H1 (cell line): ENCODE data around the gene SLC6A18. TPM values are rescaled to one million over a fixed set of nuclear protein-coding genes. Genes with fewer than 3 reads are reported as not detected.

Experiments used
- CTCF ChIA-PET: fragments of 300-600 bp; sonication (Branson Sonifier 250); formaldehyde crosslinking; loops from one replicate; lab custom pipeline; 2021; ENCODE audit not compliant: partially characterized antibody; lab: Charles Lee
- POLR2A ChIA-PET: fragments of 300-600 bp; sonication (Branson Sonifier 250); formaldehyde crosslinking; loops from one replicate; lab custom pipeline; 2021; ENCODE audit warnings: inconsistent platforms; ENCODE audit not compliant: partially characterized antibody; lab: Charles Lee
- DNase-seq, 2 experiments: peaks; one replicate each; pipeline versions ENCODE4 v3.0.0 to v3.0.0-alpha.2; 2010 to 2022; ENCODE audit warnings: low spot score in 2 of 2, low read depth in 1 of 2, mixed read lengths in 1 of 2
- FAIRE-seq: peaks from 2 replicates; lab custom pipeline; 2011; peaks lifted over from hg19 to GRCh38; lab: Jason Lieb, UNC
- H2AFZ ChIP-seq: 2 replicates; pipeline ENCODE4 v1.8.1; 2012; ENCODE audit warnings: low read length, inconsistent platforms
- H2AK5ac ChIP-seq: 2 replicates; pipeline ENCODE4 v1.6.1; 2013; ENCODE audit warnings: low read depth, low read length
- H2BK120ac ChIP-seq: replicated peaks from 2 replicates; pipeline ENCODE3; 2013; ENCODE audit warnings: low read depth, low read length, inconsistent platforms
- H2BK12ac ChIP-seq: 2 replicates; pipeline ENCODE4 v1.6.1; 2013; ENCODE audit warnings: low read depth, low read length
- H2BK15ac ChIP-seq: 2 replicates; pipeline ENCODE4 v1.6.1; 2013; ENCODE audit warnings: low read length
- H2BK20ac ChIP-seq: 2 replicates; pipeline ENCODE4 v1.6.1; 2013; ENCODE audit warnings: low read length
- H2BK5ac ChIP-seq: 2 replicates; pipeline ENCODE4 v1.6.1; 2013; ENCODE audit warnings: low read depth, low read length
- H3K14ac ChIP-seq: 2 replicates; pipeline ENCODE4 v1.6.1; 2013; ENCODE audit warnings: inconsistent platforms; ENCODE audit not compliant: insufficient read length
- H3K18ac ChIP-seq: 2 replicates; pipeline ENCODE4 v1.6.1; 2013; ENCODE audit warnings: low read length; ENCODE audit errors: extremely low read depth
- H3K23ac ChIP-seq: 2 replicates; pipeline ENCODE4 v1.6.1; 2013; ENCODE audit warnings: inconsistent platforms; ENCODE audit not compliant: insufficient read length
- H3K23me2 ChIP-seq: 2 replicates; pipeline ENCODE4 v1.6.1; 2013; ENCODE audit warnings: low read depth, low read length
- H3K27ac ChIP-seq: 2 replicates; pipeline ENCODE4 v1.6.1; 2011; ENCODE audit warnings: low read depth, low read length, inconsistent platforms
- H3K27me3 ChIP-seq, 4 experiments: replicated peaks in 1 of 4; 1 replicate in 1 of 4; 2 replicates in 3 of 4; pipeline versions ENCODE4 v1.6.1 to v1.8.1; 2011 to 2013; ENCODE audit warnings: low read length in 3 of 4, mild to moderate bottlenecking in 3 of 4, inconsistent platforms in 2 of 4, mixed read lengths in 2 of 4, moderate library complexity in 1 of 4; ENCODE audit not compliant: control insufficient read depth in 3 of 4, insufficient read depth in 3 of 4; ENCODE audit errors: extremely low read depth in 1 of 4
- H3K36me3 ChIP-seq, 4 experiments: 2 replicates each; pipeline versions ENCODE4 v1.6.1 to v1.8.1; 2011 to 2013; ENCODE audit warnings: mild to moderate bottlenecking in 4 of 4, low read length in 3 of 4, moderate library complexity in 2 of 4, control low read depth in 1 of 4, inconsistent platforms in 1 of 4; ENCODE audit not compliant: insufficient read depth in 4 of 4, control insufficient read depth in 2 of 4
- H3K4ac ChIP-seq: replicated peaks from 2 replicates; pipeline ENCODE3; 2013; ENCODE audit warnings: low read length, low read depth, mixed read lengths, inconsistent platforms; ENCODE audit not compliant: insufficient read length
- H3K4me1 ChIP-seq, 4 experiments: replicated peaks in 1 of 4; 1 replicate in 1 of 4; 2 replicates in 3 of 4; pipeline versions ENCODE4 v1.6.1 to v1.8.1; 2011 to 2013; ENCODE audit warnings: low read length in 3 of 4, inconsistent platforms in 2 of 4, mixed read lengths in 1 of 4; ENCODE audit not compliant: insufficient read depth in 4 of 4, control insufficient read depth in 3 of 4
- H3K4me2 ChIP-seq, 2 experiments: 2 replicates each; pipeline versions ENCODE4 v1.6.1 to v1.8.1; 2011 to 2013; ENCODE audit warnings: low read depth in 2 of 2, low read length in 2 of 2, control low read depth in 1 of 2, inconsistent platforms in 1 of 2, mild to moderate bottlenecking in 1 of 2; ENCODE audit not compliant: insufficient read depth in 1 of 2
- H3K4me3 ChIP-seq, 4 experiments: fragments of 200-600, 300-600 bp in 1 of 4; sonication (generic), shearing (Covaris generic), sonication (Bioruptor Twin) in 1 of 4; 2 replicates each; pipeline versions ENCODE4 v1.5.1 to v1.8.1; 2011 to 2016; ENCODE audit warnings: low read length in 4 of 4, low read depth in 3 of 4, control low read depth in 2 of 4, inconsistent platforms in 2 of 4, mild to moderate bottlenecking in 2 of 4, mixed read lengths in 1 of 4, moderate library complexity in 1 of 4; ENCODE audit not compliant: insufficient read depth in 2 of 4; ENCODE audit errors: extremely low read depth in 1 of 4
- H3K56ac ChIP-seq: replicated peaks from 2 replicates; pipeline ENCODE3; 2013; ENCODE audit warnings: low read depth, mild to moderate bottlenecking, mixed read lengths, low read length, inconsistent platforms; ENCODE audit not compliant: insufficient read length
- H3K79me1 ChIP-seq: 2 replicates; pipeline ENCODE4 v1.6.1; 2013; ENCODE audit warnings: low read depth, low read length, control low read depth
- H3K79me2 ChIP-seq, 2 experiments: 2 replicates each; pipeline versions ENCODE4 v1.6.1 to v1.8.1; 2012 to 2013; ENCODE audit warnings: low read length in 2 of 2, mild to moderate bottlenecking in 2 of 2, inconsistent platforms in 1 of 2; ENCODE audit not compliant: insufficient read depth in 2 of 2, control insufficient read depth in 1 of 2
- H3K9ac ChIP-seq, 4 experiments: replicated peaks in 1 of 4; 1 replicate in 1 of 4; 2 replicates in 3 of 4; pipeline versions ENCODE4 v1.6.1 to v1.8.1; 2011 to 2013; ENCODE audit warnings: low read depth in 3 of 4, low read length in 3 of 4, control low read depth in 2 of 4, mild to moderate bottlenecking in 2 of 4, moderate library complexity in 2 of 4, inconsistent platforms in 1 of 4; ENCODE audit errors: extremely low read depth in 1 of 4
- H3K9me3 ChIP-seq, 2 experiments: 2 replicates each; pipeline versions ENCODE4 v1.6.1 to v1.8.1; 2012 to 2013; ENCODE audit warnings: mild to moderate bottlenecking in 2 of 2, moderate library complexity in 2 of 2, control low read depth in 1 of 2, inconsistent platforms in 1 of 2, low read depth in 1 of 2, low read length in 1 of 2, mixed read lengths in 1 of 2; ENCODE audit not compliant: insufficient read depth in 2 of 2
- H4K20me1 ChIP-seq, 2 experiments: replicated peaks in 1 of 2; 2 replicates each; pipeline versions ENCODE3 to v1.8.1; 2011 to 2013; ENCODE audit warnings: inconsistent platforms in 2 of 2, low read length in 2 of 2, mild to moderate bottlenecking in 1 of 2; ENCODE audit not compliant: insufficient read depth in 2 of 2, control insufficient read depth in 1 of 2
- H4K5ac ChIP-seq: 2 replicates; pipeline ENCODE4 v1.6.1; 2013; ENCODE audit warnings: low read length, low read depth, mixed read lengths, inconsistent platforms; ENCODE audit not compliant: insufficient read length
- H4K8ac ChIP-seq: 2 replicates; pipeline ENCODE4 v1.8.0; 2013; ENCODE audit warnings: mild to moderate bottlenecking, moderate library complexity, low read length, inconsistent platforms; ENCODE audit not compliant: insufficient read depth; ENCODE audit errors: extremely low read depth
- H4K91ac ChIP-seq: replicated peaks from 2 replicates; pipeline ENCODE3; 2013; ENCODE audit warnings: low read length, mixed read lengths, inconsistent platforms; ENCODE audit not compliant: insufficient read length
- BCL11A ChIP-seq, 2 experiments: IDR thresholded peaks; one replicate each; pipeline ENCODE4 v1.6.1; 2011; ENCODE audit warnings: low read depth in 2 of 2, low read length in 2 of 2, mild to moderate bottlenecking in 2 of 2
- BRCA1 ChIP-seq: IDR thresholded peaks from 2 replicates; pipeline ENCODE4 v1.6.1; 2012; ENCODE audit warnings: low read depth, low read length, improper control_type of control experiment
- CBX8 ChIP-seq: fragments of 300-800, 300-1000 bp; sonication (generic); IDR thresholded peaks from 2 replicates; pipeline ENCODE4 v1.7.1; 2016; ENCODE audit warnings: low read depth, low read length, borderline replicate concordance
- CHD1 ChIP-seq: IDR thresholded peaks from 2 replicates; pipeline ENCODE4 v1.6.1; 2012; ENCODE audit warnings: low read depth, low read length, improper control_type of control experiment
- CREB1 ChIP-seq: IDR thresholded peaks from 2 replicates; pipeline ENCODE4 v1.6.1; 2012; ENCODE audit warnings: inconsistent platforms
- JUN ChIP-seq: IDR thresholded peaks from 2 replicates; pipeline ENCODE4 v1.6.1; 2011; ENCODE audit warnings: low read depth, mild to moderate bottlenecking, improper control_type of control experiment, low read length
- MAFK ChIP-seq: IDR thresholded peaks from 2 replicates; pipeline ENCODE4 v1.6.1; 2012; ENCODE audit warnings: low read depth, mild to moderate bottlenecking, improper control_type of control experiment, low read length
- POLR2A ChIP-seq, 2 experiments: IDR thresholded peaks; 1 replicate in 1 of 2; 2 replicates in 1 of 2; pipeline ENCODE4 v1.6.1; 2011; ENCODE audit warnings: low read depth in 2 of 2, low read length in 2 of 2, mild to moderate bottlenecking in 2 of 2; ENCODE audit errors: control extremely low read depth in 1 of 2
- POU5F1 ChIP-seq: IDR thresholded peaks from 2 replicates; pipeline ENCODE4 v1.6.1; 2011; ENCODE audit warnings: low read depth, mild to moderate bottlenecking, low read length, moderate library complexity
- SP2 ChIP-seq: IDR thresholded peaks from 2 replicates; pipeline ENCODE4 v1.6.1; 2012; ENCODE audit warnings: mild to moderate bottlenecking, low read length, inconsistent platforms
- SRF ChIP-seq: IDR thresholded peaks from 2 replicates; pipeline ENCODE4 v1.6.1; 2011; ENCODE audit warnings: mild to moderate bottlenecking, low read depth, low read length, moderate library complexity
- TAF1 ChIP-seq: IDR thresholded peaks from 2 replicates; pipeline ENCODE4 v1.6.1; 2011; ENCODE audit warnings: mild to moderate bottlenecking, low read depth, low read length
- WGBS, 2 experiments: shearing (Covaris generic) in 1 of 2; methylation state at CpG; one replicate each; pipeline versions ENCODE4 v1.1.6 to v1.1.7; 2013 to 2015; ENCODE audit warnings: low lambda C conversion rate in 2 of 2, mixed read lengths in 2 of 2, inconsistent platforms in 1 of 2, low coverage in 1 of 2, missing lambda C conversion rate in 1 of 2; ENCODE audit not compliant: insufficient replicate concordance in 2 of 2, insufficient coverage in 1 of 2, insufficient read length in 1 of 2; ENCODE audit errors: extremely low coverage in 1 of 2, missing lambda C conversion rate in 1 of 2; 5-methylcytosine and 5-hydroxymethylcytosine counted together
- polyA plus RNA-seq, 7 experiments: library from polyadenylated mRNA; depleted of rRNA in 3 of 7; stranded (reverse) in 5 of 7; unstranded in 2 of 7; fragments of >200 nt in 5 of 7; fragments of 200-250 nt in 2 of 7; gene quantifications; 1 replicate in 5 of 7; 2 replicates in 1 of 7; 4 replicates in 1 of 7; pipeline versions ENCODE4 v1.2.1 to v1.2.3, GENCODE V29; 2011 to 2013; ENCODE audit warnings: missing spikeins in 2 of 7, mixed read lengths in 2 of 7
- total RNA-seq: library from RNA; stranded (reverse); fragmentation: NEBNext Ultra II Directional; extraction: Animal tissue kit (Norgen Biotek cat#: 25700); gene quantifications from 2 replicates; pipeline ENCODE4 v1.2.1, GENCODE V29; 2021
- TF ChIP-seq, protein P1 (sequence below): IDR thresholded peaks from 2 replicates; pipeline ENCODE4 v1.6.1; 2012; ENCODE audit warnings: low read length, inconsistent platforms

SLC6A18 gene
- total and polyA plus RNA-seq, 2 of the 8 experiments (the other 6 are each of a cell fraction or from before 2014, with no cell fraction given) = not detected

GRCh38 chr5:1201327-1202025, 23.7 kb upstream of the SLC6A18 start, which contains the start of gene SLC6A19:
SLC6A19 (plus strand) TSS chr5:1201595; CDS start chr5:1201651, 56 bp downstream.
- Histone ChIP-seq H2BK15ac (no peak within 1 kb of the TSS), H3K4ac (no peak within 1 kb of the TSS), H3K23ac (no peak within 1 kb of the TSS), H3K14ac (no peak within 1 kb of the TSS), H2BK5ac (no peak within 1 kb of the TSS), H3K27me3 (no peaks in the 10 kb centered on the region), H3K56ac (no peak within 1 kb of the TSS), H3K9me3 (no peaks in the 10 kb centered on the region), H3K79me2 (no peaks in the 10 kb centered on the region), H2BK120ac (no peak within 1 kb of the TSS), H2AFZ (no peak within 1 kb of the TSS), H4K20me1 (no peaks in the 10 kb centered on the region), H3K4me1 (peaks cover 0 to 3% (median 0%) of the 10 kb centered on the region in 4 experiments; a peak in 1 of 7 replicates), H2BK20ac (no peak within 1 kb of the TSS), H3K23me2 (no peaks in the 10 kb centered on the region), H4K5ac (no peak within 1 kb of the TSS), H2AK5ac (no peak within 1 kb of the TSS), H4K91ac (no peak within 1 kb of the TSS), H3K79me1 (no peaks in the 10 kb centered on the region), H3K18ac (no peak within 1 kb of the TSS), H3K36me3 (no peaks in the 10 kb centered on the region), H3K9ac (no peak within 1 kb of the TSS), H4K8ac (peak within 1 kb of the TSS; percentile 76), H3K27ac (no peak within 1 kb of the TSS), H3K4me3 (no peak within 1 kb of the TSS), H3K4me2 (no peak within 1 kb of the TSS), H2BK12ac (no peak within 1 kb of the TSS)
- ChIA-PET POLR2A (no interaction called here), CTCF (interaction anchor here (1.4 to 2.3 kb wide), 4 partner anchors 18 to 33 kb away, joined by 4 to 13 read pairs (median 4); no protein-coding TSS in a partner anchor)
- DNase-seq (no peak), FAIRE-seq (no peak)
- 93% methylated on average over 25 of the region's 51 CpGs; no CpG with 5 or more reads in 1 of the 2 experiments for WGBS, 2 experiments
- no peak for TF ChIP-seq CBX8
- no peak for TF ChIP-seq SP2
- no peak for TF ChIP-seq SRF
- no peak for TF ChIP-seq POU5F1
- TF ChIP-seq POLR2A (IDR thresholded peaks at IDR 0.05; ENCODE audit: control extremely low read depth in 1 of 2, low read depth in 2 of 2, low read length in 2 of 2) = no peak
- no peak for TF ChIP-seq CREB1
- TF ChIP-seq, protein P1, sequence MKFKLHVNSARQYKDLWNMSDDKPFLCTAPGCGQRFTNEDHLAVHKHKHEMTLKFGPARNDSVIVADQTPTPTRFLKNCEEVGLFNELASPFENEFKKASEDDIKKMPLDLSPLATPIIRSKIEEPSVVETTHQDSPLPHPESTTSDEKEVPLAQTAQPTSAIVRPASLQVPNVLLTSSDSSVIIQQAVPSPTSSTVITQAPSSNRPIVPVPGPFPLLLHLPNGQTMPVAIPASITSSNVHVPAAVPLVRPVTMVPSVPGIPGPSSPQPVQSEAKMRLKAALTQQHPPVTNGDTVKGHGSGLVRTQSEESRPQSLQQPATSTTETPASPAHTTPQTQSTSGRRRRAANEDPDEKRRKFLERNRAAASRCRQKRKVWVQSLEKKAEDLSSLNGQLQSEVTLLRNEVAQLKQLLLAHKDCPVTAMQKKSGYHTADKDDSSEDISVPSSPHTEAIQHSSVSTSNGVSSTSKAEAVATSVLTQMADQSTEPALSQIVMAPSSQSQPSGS = no peak
- no peak for TF ChIP-seq MAFK
- TF ChIP-seq BCL11A (IDR thresholded peaks at IDR 0.05; ENCODE audit: low read depth in 2 of 2, low read length in 2 of 2) = no peak
- no peak for TF ChIP-seq TAF1
- TF ChIP-seq CHD1 = no peak
- TF ChIP-seq JUN = no peak
- no peak for TF ChIP-seq BRCA1
